K562 (cell line): Measurements from ENCODE around the gene MEAF6. TPM values are rescaled to one million over a fixed set of nuclear protein-coding genes. Genes with fewer than 3 reads are reported as not detected.

Experiments used
- ATAC-seq: fragments of 200-7000 bp; cut with Tn5 transposase; 3 replicates; pipeline ENCODE4 v1.9.1; 2020; ENCODE audit warnings: moderate library complexity
- BruUV-seq: library from RNA; stranded (reverse); fragments of 400-500 nt; replicated peaks from 2 replicates; lab custom pipeline; 2021; lab: Mats Ljungman, UMichigan
- CTCF ChIA-PET: fragments of 300-600 bp; formaldehyde crosslinking; extraction: SDS; loops from one replicate; lab custom pipeline; 2021; ENCODE audit warnings: low intra/inter-chr PET ratio; lab: Yijun Ruan, JAX
- POLR2A ChIA-PET: fragments of 300-600, 350-650 bp; sonication (Branson Sonifier 250); formaldehyde crosslinking; extraction: SDS; loops from one replicate; lab custom pipeline; 2021; ENCODE audit warnings: antibody characterized with exemption, inconsistent platforms; lab: Yijun Ruan, JAX
- DNase-seq, 4 experiments: peaks; one replicate each; pipeline versions ENCODE4 v3.0.0 to v3.0.0-alpha.2; 2011 to 2018; ENCODE audit warnings: low spot score in 3 of 4, mixed read lengths in 3 of 4; ENCODE audit errors: extremely low read depth in 1 of 4
- FAIRE-seq: peaks from 2 replicates; lab custom pipeline; 2011; peaks lifted over from hg19 to GRCh38; lab: Jason Lieb, UNC
- H2AFZ ChIP-seq: 2 replicates; pipeline ENCODE4 v1.6.0; 2011; ENCODE audit warnings: low read depth, low read length, control low read depth, inconsistent platforms
- H3K27ac ChIP-seq: fragments of 200-600 bp; 3 replicates; pipeline ENCODE4 v1.8.0; 2011; ENCODE audit warnings: low read depth, mild to moderate bottlenecking, control low read depth, inconsistent platforms, low read length, moderate library complexity, mixed read lengths; ENCODE audit errors: extremely low read depth
- H3K27me3 ChIP-seq, 2 experiments: fragments of 300-600 bp in 1 of 2; 2 replicates in 1 of 2; 3 replicates in 1 of 2; pipeline versions ENCODE4 v1.6.0 to v1.8.0; 2011; ENCODE audit warnings: inconsistent platforms in 2 of 2, low read length in 2 of 2, mild to moderate bottlenecking in 1 of 2, mixed read lengths in 1 of 2, moderate library complexity in 1 of 2; ENCODE audit not compliant: control insufficient read depth in 2 of 2, insufficient read depth in 2 of 2
- H3K36me3 ChIP-seq: fragments of 300-600 bp; 3 replicates; pipeline ENCODE4 v1.8.0; 2011; ENCODE audit warnings: mild to moderate bottlenecking, low read length, inconsistent platforms; ENCODE audit not compliant: control insufficient read depth, insufficient read depth
- H3K4me1 ChIP-seq, 2 experiments: fragments of 200-600 bp in 1 of 2; replicated peaks in 1 of 2; 2 replicates in 1 of 2; 3 replicates in 1 of 2; pipeline versions ENCODE4 v1.5.1 to v1.8.0; 2011; ENCODE audit warnings: inconsistent platforms in 2 of 2, low read length in 2 of 2, mild to moderate bottlenecking in 1 of 2, mixed read lengths in 1 of 2, moderate library complexity in 1 of 2; ENCODE audit not compliant: control insufficient read depth in 2 of 2, insufficient read depth in 2 of 2
- H3K4me2 ChIP-seq: 2 replicates; pipeline ENCODE4 v1.6.1; 2011; ENCODE audit warnings: low read length, control low read depth, inconsistent platforms, mixed read lengths; ENCODE audit not compliant: insufficient read depth
- H3K4me3 ChIP-seq: fragments of 200-600 bp; sonication (generic), shearing (Covaris generic); 2 replicates; pipeline ENCODE4 v1.5.1; 2016; ENCODE audit warnings: control low read depth, inconsistent platforms
- H3K79me2 ChIP-seq: fragments of 200-600 bp; 3 replicates; pipeline ENCODE4 v1.8.0; 2011; ENCODE audit warnings: low read length, inconsistent platforms; ENCODE audit not compliant: control insufficient read depth, insufficient read depth
- H3K9ac ChIP-seq, 2 experiments: 2 replicates each; pipeline versions ENCODE4 v1.6.0 to v1.6.1; 2011; ENCODE audit warnings: low read depth in 2 of 2, low read length in 2 of 2, control low read depth in 1 of 2, inconsistent platforms in 1 of 2, mild to moderate bottlenecking in 1 of 2, mixed read lengths in 1 of 2; ENCODE audit not compliant: insufficient read depth in 1 of 2
- H3K9me1 ChIP-seq: one replicate; pipeline ENCODE4 v1.6.0; 2011; ENCODE audit warnings: inconsistent platforms, mild to moderate bottlenecking, low read length, moderate library complexity; ENCODE audit not compliant: control insufficient read depth, insufficient read depth
- H3K9me3 ChIP-seq: replicated peaks from 2 replicates; pipeline ENCODE4 v1.5.1; 2011; ENCODE audit warnings: low read depth, low read length, inconsistent platforms; ENCODE audit not compliant: control insufficient read depth, insufficient read depth
- H4K20me1 ChIP-seq: replicated peaks from 2 replicates; pipeline ENCODE4 v1.6.1; 2011; ENCODE audit warnings: low read length, inconsistent platforms, mixed read lengths; ENCODE audit not compliant: control insufficient read depth, insufficient read depth
- FOXP4 ChIP-seq: sonication (generic); formaldehyde crosslinking; IDR thresholded peaks from 2 replicates; pipeline ENCODE4 v1.8.0; 2022; ENCODE audit warnings: mild to moderate bottlenecking, missing genetic modification reagents, borderline replicate concordance
- HCFC1 ChIP-seq: IDR thresholded peaks from 2 replicates; pipeline ENCODE4 v1.6.1; 2012; ENCODE audit warnings: low read depth, low read length, improper control_type of control experiment
- HNRNPUL1 ChIP-seq: fragments of 200-400 bp; formaldehyde crosslinking; IDR thresholded peaks from 2 replicates; pipeline ENCODE4 v1.6.1; 2017; ENCODE audit warnings: low read length
- KLF16 ChIP-seq: IDR thresholded peaks from 2 replicates; pipeline ENCODE4 v1.6.1; 2016; ENCODE audit warnings: antibody characterized with exemption
- KLF6 ChIP-seq: fragments of 250-450 bp; sonication (Bioruptor Pico); IDR thresholded peaks from 2 replicates; pipeline ENCODE4 v1.4.0; 2020; ENCODE audit warnings: mild to moderate bottlenecking, moderate library complexity, borderline replicate concordance
- PHB2 ChIP-seq: fragments of 450-650 bp; IDR thresholded peaks from 2 replicates; pipeline ENCODE4 v1.6.1; 2017; ENCODE audit warnings: low read depth
- PML ChIP-seq: IDR thresholded peaks from 2 replicates; pipeline ENCODE4 v1.6.1; 2012; ENCODE audit warnings: low read length, inconsistent platforms
- POLR2H ChIP-seq: IDR thresholded peaks from 2 replicates; pipeline ENCODE4 v1.6.1; 2016; ENCODE audit warnings: missing genetic modification characterization, low read depth, mild to moderate bottlenecking, control low read depth, missing compliant biosample characterization, moderate library complexity
- PRPF4 ChIP-seq: fragments of 200-400 bp; formaldehyde crosslinking; IDR thresholded peaks from one replicate; pipeline ENCODE4 v1.6.1; 2017; ENCODE audit warnings: low read length, low read depth, mild to moderate bottlenecking; ENCODE audit not compliant: insufficient read depth, poor library complexity, severe bottlenecking
- PYGO2 ChIP-seq: fragments of 450-650 bp; IDR thresholded peaks from 2 replicates; pipeline ENCODE4 v1.6.1; 2016; ENCODE audit warnings: mild to moderate bottlenecking, missing genetic modification characterization, moderate library complexity, missing compliant biosample characterization
- RBFOX2 ChIP-seq: fragments of 200-400 bp; formaldehyde crosslinking; IDR thresholded peaks from 2 replicates; pipeline ENCODE4 v1.6.1; 2017; ENCODE audit warnings: low read depth, mild to moderate bottlenecking, low read length, moderate library complexity
- RUNX1 ChIP-seq: sonication (generic); IDR thresholded peaks from 2 replicates; pipeline ENCODE4 v1.6.1; 2016; ENCODE audit warnings: antibody characterized with exemption, low read depth
- STAT5A ChIP-seq: IDR thresholded peaks from 2 replicates; pipeline ENCODE4 v1.6.1; 2012; ENCODE audit warnings: low read length, inconsistent platforms, borderline replicate concordance
- XRCC5 ChIP-seq: fragments of 200-400 bp; formaldehyde crosslinking; IDR thresholded peaks from 2 replicates; pipeline ENCODE4 v1.6.1; 2017; ENCODE audit warnings: low read depth, mild to moderate bottlenecking, low read length
- ZNF431 ChIP-seq: sonication (generic); formaldehyde crosslinking; IDR thresholded peaks from 2 replicates; pipeline ENCODE4 v1.8.0; 2022; ENCODE audit warnings: mild to moderate bottlenecking, missing genetic modification reagents
- ZNF511 ChIP-seq: sonication (generic); formaldehyde crosslinking; IDR thresholded peaks from 2 replicates; pipeline ENCODE4 v1.8.0; 2022; ENCODE audit warnings: mild to moderate bottlenecking, missing genetic modification reagents
- ZNF512 ChIP-seq: IDR thresholded peaks from 2 replicates; pipeline ENCODE4 v1.6.1; 2016; ENCODE audit warnings: missing genetic modification characterization, missing compliant biosample characterization
- ZNF75A ChIP-seq: fragments of 450-650 bp; formaldehyde crosslinking; IDR thresholded peaks from 2 replicates; pipeline ENCODE4 v1.4.0; 2020; ENCODE audit warnings: mild to moderate bottlenecking
- WGBS: fragments of 100-300 bp; shearing (Covaris generic); methylation state at CpG from one replicate; pipeline ENCODE4 v1.1.6; 2016; ENCODE audit warnings: low coverage, mixed read lengths; ENCODE audit not compliant: insufficient coverage; ENCODE audit errors: missing lambda C conversion rate; 5-methylcytosine and 5-hydroxymethylcytosine counted together
- in situ Hi-C: fragments of 300-500 bp; cut with MboI; formaldehyde crosslinking; loops from 4 replicates; pipeline ENCODE4 v1.15.0; 2018; ENCODE audit warnings: inconsistent platforms, mixed read lengths
- intact Hi-C: fragments of 100-400 bp; cut with micrococcal nuclease; formaldehyde crosslinking; loops from 2 replicates; pipeline ENCODE4 v1.14.2; 2022
- polyA plus RNA-seq, 8 experiments: library from polyadenylated mRNA; depleted of rRNA in 4 of 8; stranded (reverse) in 5 of 8; unstranded in 3 of 8; fragments of >200 nt; fragmentation: Nextera tagmentation in 2 of 8; fragmentation: Illumina TruSeq in 1 of 8; extraction: Ambion mirVana in 2 of 8; extraction: Trizol in 1 of 8; gene quantifications; 2 replicates each; pipeline versions ENCODE4 v1.2.1 to v1.2.3, GENCODE V29; 2011 to 2014; ENCODE audit warnings: inconsistent platforms in 1 of 8, missing spikeins in 1 of 8
- total RNA-seq, 7 experiments: library from RNA; depleted of rRNA in 6 of 7; stranded (reverse); fragments of >200 nt in 6 of 7; fragmentation: Illumina TruSeq in 2 of 7; extraction: Trizol in 2 of 7; gene quantifications; 2 replicates each; pipeline versions ENCODE4 v1.2.1 to v1.2.3, GENCODE V29; 2011 to 2021; ENCODE audit warnings: low replicate concordance in 1 of 7

The MEAF6 gene
- total and polyA plus RNA-seq, 9 of the 15 experiments (the other 6 are each of a cell fraction or from before 2014, with no cell fraction given) = 55.0 to 151 (median 92.3) TPM

- H3K36me3 ChIP-seq = peaks cover 20% of the 10 kb centered on the region
- peak within 1 kb of the TSS; percentile 99 for H2AFZ ChIP-seq
- FAIRE-seq (peak; percentile 71), ATAC-seq (peak; percentile 83), DNase-seq (peak; percentile 92 to 97 (median 95))
- H3K4me1 ChIP-seq = peaks cover 41% of the 10 kb centered on the region in 2 experiments
- H3K4me2 ChIP-seq = peak within 1 kb of the TSS; percentile 81
- peak within 1 kb of the TSS; percentile 63; the same call in 2 of the 3 replicates for H3K27ac ChIP-seq
- in situ Hi-C loops (no loop called here), intact Hi-C loops (loop anchor here (5.0 to 10.0 kb wide), 3 partner anchors 44 to 136 kb away; partner anchors contain the start of genes CDCA8, MEAF6 and ZC3H12A)
- peaks cover 11% of the 10 kb centered on the region for H3K9me1 ChIP-seq
- ChIA-PET CTCF (no interaction called here), POLR2A (interaction anchor here (0.6 to 1.3 kb wide), 12 partner anchors 8 to 267 kb away, joined by 3 to 4 read pairs (median 4); no protein-coding TSS in a partner anchor)
- H3K9me3 ChIP-seq = peaks cover 9% of the 10 kb centered on the region
- H3K27me3 ChIP-seq = no peaks in the 10 kb centered on the region
- no TSS peak for BruUV-seq
- 0 out of 2 replicates have a peak, but pooled peaks cover 14% of the 10 kb centered on the region for H4K20me1 ChIP-seq
- H3K79me2 ChIP-seq = peaks cover 25% of the 10 kb centered on the region
- H3K4me3 ChIP-seq = no peak within 1 kb of the TSS
- WGBS = 41% methylated on average over 29 of the region's 31 CpGs
- H3K9ac ChIP-seq = peak within 1 kb of the TSS; percentile 60 to 75; a peak in 3 of 4 replicates
- TF ChIP-seq PML = no peak
- peak; percentile 25; the same call in 1 of the 2 replicates for TF ChIP-seq HCFC1
- TF ChIP-seq PRPF4 = no peak
- no peak for TF ChIP-seq XRCC5
- peak; percentile 40; the same call in 1 of the 2 replicates for TF ChIP-seq RBFOX2
- TF ChIP-seq PYGO2 (tag) = no peak
- TF ChIP-seq KLF6 (CRISPR knock-in tag) = no peak
- no peak for TF ChIP-seq HNRNPUL1
- TF ChIP-seq KLF16 = no peak
- 0 out of 2 replicates have a peak, but pooled peaks have one; percentile 31 for TF ChIP-seq FOXP4 (CRISPR knock-in tag)
- TF ChIP-seq RUNX1 = no peak
- TF ChIP-seq POLR2H = no peak
- no peak for TF ChIP-seq ZNF431 (CRISPR knock-in tag)
- TF ChIP-seq STAT5A = no peak
- TF ChIP-seq ZNF75A (CRISPR knock-in tag) = no peak
- TF ChIP-seq PHB2 = no peak
- no peak for TF ChIP-seq ZNF511 (CRISPR knock-in tag)
- no peak for TF ChIP-seq ZNF512 (tag)
Observed at GRCh38 chr1:37556712-37557196, 42.2 kb upstream of the MEAF6 start, which contains the start of gene DNALI1. DNALI1 (plus strand) TSS chr1:37556940; CDS start chr1:37556995, 55 bp downstream.
